Colon (tissue), 2 donors: ENCODE results near the gene EXOC4.

Experiments used
- FAIRE-seq: peaks from 2 replicates; lab custom pipeline; 2012; peaks lifted over from hg19 to GRCh38; lab: Jason Lieb, UNC
- donor health status: control.
- donor health status: control.

Gene EXOC4

DNA sequence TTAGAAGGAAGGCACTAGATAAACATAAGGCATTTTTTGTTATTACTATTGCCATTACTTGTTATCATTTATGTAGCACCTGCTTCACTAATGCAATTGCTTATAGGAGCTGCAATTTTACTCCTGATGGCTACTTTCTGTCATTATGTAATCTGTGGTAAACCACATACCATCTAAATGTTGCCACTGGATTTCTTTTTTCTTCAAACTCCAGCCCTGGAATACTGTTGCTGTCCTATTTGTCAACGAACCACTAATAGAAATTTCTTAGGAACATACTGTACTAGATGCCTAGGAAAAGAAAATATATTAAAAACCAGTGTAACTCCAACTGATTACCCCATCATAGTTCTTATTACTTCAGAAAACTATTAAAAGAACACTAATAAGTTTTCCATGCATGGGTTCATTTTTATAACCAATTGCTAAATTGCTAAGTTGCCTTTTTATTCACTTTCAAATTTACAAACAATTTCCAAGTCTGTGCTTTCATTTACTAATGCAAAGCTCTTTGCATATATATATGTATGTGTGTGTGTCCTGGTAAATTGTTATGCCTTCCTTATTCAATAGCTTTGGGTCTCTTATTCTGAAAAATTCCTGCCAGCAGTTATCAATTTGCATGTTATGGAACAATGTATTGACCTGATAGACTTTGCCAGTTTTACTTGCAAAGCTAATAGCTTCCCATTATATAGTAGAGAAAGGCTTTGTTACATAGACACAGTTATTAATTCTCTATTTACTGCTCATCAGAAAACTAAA is 287.4 kb downstream of the EXOC4 start:
- FAIRE-seq: no peak

DNA sequence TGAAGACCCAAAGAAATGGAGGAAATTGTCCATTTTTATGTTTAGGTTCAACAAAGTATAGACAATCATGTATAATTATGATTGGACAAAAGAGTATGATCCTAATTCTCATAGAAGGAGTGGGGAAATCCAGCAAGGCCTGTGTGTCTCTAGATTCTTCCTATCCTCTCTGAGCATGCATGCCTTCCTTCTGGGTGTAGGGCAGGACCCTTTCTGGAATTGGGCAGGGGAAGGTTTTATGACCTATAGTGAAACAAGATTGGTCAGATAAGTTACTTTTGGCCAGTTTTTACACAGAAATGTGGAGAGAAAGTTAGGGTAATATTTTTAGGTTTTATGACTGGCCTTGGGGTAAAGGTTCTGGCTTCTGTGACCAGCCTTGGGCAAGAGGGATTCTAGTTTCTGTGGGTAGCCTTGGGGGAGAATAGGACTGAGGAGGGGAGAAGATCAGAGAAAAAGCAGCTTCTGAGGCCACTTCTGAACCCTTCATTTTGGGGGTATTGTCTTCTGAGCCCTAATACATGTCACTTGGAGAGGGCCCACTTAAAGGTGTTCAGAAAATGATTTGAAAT is 289.4 kb downstream of the EXOC4 start:
- FAIRE-seq: no peak

DNA sequence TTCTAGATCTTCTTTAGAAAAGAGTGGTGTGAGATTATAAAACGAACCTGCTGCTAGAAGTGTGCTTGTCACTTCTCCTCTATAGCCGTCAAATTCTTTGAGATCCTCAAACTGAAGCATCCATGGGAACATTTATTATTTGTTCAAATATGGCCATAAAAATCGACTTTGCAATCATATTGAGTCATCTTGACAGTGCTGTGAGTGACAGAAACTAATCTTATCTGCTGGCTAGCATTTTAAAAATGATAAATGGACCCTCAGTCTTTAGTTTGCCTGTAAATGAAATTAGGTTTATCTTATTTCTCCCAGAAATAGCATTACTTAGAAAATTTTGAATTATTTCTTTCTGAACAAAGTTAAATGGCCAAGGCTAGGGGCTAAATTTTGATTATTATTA is 290.8 kb downstream of the EXOC4 start:
- FAIRE-seq: no peak

DNA sequence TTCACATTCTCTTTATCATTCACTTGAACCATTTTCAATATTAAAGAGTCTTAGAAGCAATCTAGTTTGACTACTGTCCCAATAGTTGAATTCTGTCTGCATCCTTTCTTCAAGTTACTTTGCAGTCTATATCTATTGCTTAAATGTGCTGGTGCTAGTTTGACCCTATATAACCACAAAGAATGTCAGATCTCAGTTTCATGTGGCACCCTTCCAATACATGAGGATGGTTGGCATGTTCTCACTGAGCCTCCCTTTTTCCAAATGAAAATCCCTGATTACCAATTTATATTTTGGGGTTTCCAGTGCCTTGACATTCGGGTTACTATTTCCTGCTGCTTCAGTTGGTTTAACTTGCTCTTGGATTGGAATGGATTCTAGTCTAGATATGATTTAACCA is 292.7 kb downstream of the EXOC4 start:
- FAIRE-seq: no peak

DNA sequence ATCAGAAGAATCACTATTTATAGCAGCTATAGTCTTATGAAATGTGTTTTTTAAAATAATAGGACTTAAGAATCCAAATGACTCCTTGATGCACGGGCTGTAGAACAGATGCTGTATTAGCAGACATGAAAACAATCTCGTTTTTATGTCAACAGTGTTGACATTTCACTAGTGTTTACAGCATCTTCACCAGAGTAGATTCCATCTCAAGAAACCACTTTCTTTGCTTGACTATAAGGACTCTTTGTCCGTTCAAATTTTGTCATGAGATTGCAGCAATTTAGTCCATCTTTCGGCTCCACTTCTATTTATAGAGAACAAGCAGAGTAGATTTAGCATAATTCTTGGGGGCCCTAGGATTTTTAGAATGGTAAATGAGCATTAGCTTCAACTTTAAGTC is 295.1 kb downstream of the EXOC4 start:
- no peak for FAIRE-seq

DNA sequence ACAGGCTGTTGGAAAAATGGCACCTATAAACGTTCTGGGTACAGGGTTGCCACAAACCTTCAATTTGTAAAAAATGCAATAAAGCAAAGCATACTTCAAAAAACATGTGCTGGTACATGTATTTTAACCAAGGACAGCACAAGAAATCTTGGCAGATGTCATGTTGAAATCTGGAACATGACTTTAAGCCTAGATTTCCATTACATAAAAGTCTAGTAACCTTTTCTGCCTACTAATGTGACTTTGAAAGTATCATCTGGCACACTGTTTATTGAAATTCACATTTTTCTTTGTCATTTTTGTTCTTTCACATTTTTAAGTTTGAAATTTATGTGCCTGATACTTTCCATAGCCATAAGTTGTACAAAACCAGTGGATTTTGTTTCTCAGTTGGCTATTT is 296.8 kb downstream of the EXOC4 start:
- no peak for FAIRE-seq

DNA sequence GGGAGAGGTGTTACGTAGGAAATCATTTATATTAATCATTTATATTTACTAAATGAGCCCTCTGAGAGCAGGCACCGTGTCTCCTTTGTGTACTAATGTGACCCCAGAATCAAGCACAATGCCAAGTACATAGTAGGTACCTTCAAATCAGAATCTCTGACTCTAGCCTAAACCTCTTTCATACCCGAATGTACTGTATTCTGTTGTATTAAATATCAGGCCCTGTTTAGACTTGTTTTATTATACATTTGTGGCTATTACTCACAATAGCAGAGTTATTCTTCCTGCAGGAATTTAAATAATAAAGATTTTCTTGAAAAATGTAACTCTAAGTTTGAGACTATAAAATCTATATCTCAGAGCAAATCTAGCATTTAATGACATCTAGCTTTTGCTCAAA is 297.3 kb downstream of the EXOC4 start:
- FAIRE-seq: no peak

DNA sequence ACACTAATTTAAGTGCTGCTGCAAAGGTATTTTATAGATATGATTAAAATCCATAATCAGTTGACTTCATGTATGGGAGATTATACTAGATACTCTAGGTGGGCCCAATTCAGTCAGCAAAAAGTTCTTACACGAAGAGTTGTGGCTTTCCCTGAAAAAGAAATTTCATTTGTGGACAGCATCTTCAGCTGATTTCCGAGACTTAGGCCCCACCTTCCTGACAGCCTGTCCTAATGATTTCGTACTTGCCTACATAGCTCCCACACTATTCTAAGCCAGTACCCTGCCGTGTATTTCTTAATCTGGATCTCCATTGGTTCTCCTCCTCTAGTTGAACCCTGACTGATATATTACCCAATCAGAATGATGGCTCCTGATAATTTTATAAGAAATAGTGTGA is 297.9 kb downstream of the EXOC4 start:
- FAIRE-seq: no peak

DNA sequence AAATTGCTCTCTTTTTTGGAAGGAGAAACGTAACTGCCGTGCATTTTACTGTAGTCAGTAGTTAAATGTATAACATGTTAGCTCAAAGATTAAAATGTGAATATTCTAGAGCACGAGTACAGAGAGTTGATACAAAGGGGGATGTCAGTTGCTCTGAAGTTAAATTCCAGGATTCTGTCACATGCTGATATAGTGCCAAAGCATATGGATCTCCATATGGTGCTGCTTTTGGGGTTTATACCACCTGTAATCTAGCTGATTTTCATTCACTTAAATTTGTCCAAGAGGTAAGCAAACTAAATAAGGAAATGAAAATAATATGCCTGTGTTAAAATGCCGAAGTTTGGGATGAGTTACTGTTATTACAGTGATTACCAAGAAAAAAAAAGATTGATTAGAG is 298.6 kb downstream of the EXOC4 start:
- FAIRE-seq: no peak

DNA sequence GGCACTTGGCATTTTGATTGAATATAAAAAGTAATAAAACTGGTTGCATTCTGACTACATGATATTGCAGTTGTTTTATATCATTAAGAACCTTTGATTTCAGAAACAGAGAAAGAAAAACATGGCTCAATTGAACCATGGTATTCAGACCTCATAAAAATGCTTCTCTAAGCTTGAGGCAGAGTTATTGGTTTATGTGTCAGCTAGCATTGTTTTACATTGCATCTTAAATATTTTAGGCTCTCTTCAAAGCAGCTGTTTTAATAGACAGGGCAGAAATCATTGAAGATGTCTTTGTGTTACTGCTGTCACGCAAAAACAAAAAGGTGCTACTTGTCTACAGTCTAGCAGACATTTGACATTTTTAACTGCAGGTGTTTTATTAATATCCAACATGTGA is 299.2 kb downstream of the EXOC4 start:
- FAIRE-seq: no peak

DNA sequence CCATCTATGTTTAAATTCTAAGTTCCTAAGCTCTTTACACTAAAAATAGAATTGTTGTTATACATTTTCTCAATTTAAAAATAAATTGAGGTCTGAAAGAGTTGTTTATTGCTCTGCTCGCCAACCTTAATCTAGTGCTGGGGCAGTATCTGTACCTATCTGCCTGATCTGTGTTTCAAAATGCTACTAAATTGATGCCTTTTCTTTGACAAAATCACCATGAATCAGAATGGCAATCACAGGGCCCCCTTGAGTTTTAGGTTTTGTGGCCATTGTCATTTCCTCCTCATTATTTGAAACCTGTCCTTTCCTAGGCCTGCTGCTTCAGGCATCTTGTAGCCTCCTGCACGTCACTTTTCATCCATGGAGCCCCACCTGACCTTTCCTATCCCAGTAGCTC is 301.5 kb downstream of the EXOC4 start:
- no peak for FAIRE-seq

DNA sequence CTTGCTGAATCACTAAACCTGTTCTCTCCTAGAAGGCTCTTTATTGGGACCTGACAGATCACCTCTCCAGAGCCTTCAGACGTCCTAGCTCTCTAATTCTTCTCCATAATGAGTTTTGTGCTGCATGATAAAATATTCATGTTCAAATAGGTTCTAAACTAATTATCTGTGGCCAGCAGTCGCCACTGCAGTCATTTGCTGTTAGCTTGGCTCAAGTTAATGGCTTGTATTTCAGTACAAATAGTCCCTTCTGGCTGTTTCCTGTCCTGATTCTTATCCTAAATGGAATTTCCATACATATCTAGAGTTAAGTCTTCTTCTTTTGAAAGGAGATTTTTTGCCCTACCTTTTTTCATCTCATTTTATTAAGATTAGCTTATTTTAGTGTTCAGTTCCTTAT is 303.2 kb downstream of the EXOC4 start:
- no peak for FAIRE-seq

DNA sequence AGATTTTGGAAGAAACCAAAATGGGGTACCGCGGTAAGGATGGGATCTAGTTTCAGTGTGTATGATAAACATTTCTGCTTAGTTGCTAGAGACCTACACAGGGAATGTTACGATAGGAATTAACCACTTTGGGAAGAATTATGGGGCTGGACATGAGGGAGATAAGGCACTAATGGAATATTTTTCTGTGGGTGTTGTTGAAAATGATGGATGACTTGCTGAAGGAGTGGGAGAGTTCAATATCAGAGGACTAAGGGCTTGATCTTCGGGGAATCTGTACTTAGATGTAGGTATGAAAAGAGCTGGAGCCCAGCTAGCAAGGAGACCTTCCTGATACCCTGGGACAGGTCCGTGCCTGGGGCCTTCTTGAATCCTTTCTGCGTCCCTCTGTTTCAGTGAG is 303.7 kb downstream of the EXOC4 start:
- no peak for FAIRE-seq

DNA sequence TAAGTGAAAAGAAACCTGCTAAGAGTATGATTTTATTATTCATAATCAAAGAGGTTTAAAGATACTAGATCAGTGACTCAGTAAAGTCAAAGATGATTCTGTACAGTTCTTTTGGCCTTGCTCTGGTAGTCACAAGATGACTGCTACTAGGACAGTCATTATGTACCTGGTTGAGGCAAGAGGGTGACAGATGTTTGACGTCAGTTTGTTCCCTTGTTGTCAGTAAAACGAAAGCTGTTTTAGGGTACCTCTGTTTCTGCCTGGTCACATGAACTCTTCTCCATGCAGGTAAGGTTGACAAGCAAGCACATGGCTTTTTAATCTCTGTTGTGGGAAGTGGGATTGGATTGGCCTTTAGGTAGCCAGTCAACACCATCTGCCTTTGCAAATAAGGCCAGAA is 308.0 kb downstream of the EXOC4 start:
- no peak for FAIRE-seq

DNA sequence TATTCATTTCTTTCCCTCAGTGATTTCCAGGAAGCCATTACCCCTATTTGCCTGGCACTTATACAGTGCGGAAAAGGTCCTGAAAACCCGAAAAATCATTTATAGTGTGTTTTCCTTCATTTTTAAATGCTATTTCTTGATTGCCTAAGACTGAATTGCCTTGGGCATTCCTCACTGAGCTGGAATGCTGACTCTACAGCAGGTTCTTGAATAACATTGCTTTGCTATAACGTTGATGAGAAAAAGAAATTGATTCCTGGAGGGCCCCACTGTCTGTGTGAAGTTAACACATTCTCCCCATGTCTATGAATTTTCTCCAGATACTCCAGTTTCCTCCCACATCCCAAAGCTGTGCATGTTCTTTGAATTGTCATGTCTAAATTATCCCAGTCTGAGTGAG is 308.5 kb downstream of the EXOC4 start:
- FAIRE-seq: no peak

DNA sequence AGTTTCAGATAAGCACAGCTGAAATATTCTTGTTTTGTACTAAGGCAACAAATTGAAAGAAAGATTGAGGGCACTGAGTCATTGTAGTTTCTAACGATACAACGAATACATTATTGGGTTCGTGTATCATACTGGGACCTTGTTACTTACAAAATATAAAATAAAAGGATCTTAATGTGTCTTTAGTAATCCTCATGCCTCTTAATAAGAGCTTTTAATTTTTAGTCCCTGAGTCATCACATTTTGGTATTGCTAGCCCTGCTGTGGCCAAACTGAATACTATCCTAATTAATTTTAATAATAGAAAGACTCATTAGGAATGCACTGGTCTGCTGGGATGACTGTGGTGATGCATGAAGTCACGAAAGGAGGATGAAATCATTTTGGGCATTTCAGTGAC is 309.7 kb downstream of the EXOC4 start:
- no peak for FAIRE-seq

DNA sequence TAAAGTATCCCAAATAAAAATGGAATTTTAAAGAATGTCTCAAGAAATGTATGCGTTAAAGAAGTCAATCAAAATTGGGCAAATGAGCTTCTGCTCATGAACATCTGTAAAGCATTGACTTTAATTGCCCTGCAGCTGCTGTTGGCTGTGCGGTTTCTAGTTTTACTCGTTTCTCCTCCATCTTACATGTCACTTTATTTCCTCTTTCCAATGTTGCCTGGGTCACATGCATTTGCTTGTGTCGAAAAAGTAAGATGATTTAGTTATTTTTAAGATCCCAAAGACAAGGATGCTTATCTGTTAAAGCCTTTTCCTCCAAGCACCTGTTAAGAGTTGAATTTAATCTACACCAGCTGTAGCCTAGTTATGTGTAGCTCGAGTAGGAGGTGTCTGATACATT is 310.4 kb downstream of the EXOC4 start:
- no peak for FAIRE-seq

DNA sequence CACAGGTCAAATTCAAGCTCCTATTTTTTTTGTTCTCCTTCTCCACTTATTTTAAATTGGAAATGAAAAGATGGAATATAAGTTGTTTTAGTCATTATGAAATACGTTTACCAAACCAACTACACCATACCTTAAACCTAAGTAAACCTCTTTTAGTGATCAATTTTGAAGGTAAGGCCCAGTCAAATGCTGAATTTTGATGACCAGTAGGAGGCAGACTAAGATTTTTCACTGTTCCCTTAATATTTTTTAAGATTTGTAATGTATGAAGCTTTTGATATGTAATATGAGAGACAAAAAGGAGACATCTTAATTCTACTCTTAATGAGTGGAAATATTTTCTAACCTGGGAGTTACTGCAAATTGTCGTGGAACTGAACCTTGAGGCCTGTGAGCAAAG is 311.6 kb downstream of the EXOC4 start:
- no peak for FAIRE-seq

DNA sequence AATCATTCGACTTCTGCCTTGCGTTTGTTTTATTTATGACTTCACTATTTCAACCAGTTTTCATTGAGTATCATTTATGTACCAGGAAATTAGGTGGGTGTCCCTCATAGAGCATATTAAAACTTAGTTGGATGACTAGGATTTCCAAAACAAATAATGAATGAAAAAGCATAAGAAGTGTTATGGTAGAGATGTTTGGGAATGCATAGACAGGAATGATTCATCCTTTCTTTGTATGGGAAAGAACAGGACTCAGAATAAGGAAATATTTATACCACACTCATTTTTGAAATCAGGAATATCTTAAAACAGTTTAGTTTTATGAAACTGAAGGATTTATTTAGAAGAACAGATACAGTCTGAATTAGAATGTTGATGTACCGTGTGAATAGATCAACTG is 315.7 kb downstream of the EXOC4 start:
- no peak for FAIRE-seq

DNA sequence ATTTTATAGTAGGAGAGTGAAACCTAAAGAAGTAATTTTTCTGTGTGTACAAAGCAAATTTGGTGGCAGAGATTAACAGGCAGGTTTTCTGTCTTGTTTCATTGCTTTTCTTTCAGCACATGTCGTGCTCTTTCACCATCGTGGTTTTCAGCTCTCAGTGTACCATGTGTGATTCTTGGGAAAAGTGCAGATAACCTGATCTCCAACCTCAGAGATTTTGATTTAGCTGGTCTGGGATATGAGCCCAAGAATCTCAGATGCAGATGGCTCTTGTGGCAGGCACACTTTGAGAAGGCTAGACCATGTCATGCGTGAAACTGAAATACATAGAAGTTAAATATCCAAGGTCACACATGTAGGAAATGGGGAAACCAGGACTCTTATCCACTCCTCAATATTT is 317.4 kb downstream of the EXOC4 start:
- no peak for FAIRE-seq

DNA sequence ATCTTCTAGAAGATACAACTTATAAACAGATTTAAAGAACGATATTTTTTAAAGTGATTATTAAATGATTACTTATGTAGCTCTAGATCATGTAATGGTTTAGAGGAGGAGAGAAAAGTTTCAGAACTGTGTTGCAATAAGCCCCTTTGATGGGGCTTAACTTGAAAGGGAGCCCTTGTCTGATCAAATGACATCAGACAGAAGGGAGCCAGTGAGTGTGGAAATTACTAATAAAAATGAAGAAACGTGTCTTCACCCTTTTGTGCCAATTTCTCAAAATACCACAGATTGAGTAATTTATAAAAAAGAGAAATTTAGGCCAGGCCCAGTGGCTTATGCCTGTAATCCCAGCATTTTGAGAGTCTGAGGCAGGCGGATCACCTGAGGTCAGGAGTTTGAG is 318.2 kb downstream of the EXOC4 start:
- no peak for FAIRE-seq

DNA sequence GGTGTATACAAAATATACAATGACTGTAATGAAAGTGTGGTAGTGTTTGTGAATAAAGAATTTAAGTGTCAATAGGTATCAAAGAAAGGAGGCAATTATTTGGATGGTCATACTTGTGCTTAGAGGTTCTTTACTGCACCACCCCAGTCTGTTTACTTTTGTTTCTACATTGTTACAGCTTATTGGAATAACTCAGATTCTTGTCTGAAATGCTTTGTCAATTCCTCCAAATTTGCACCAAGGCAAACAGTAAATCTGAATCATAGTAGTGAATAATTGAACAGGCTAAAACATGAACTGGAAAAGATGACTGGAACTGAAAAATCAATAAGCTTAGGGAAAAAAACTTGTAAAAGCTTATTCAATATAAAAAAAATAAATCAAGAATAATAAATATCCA is 319.2 kb downstream of the EXOC4 start:
- no peak for FAIRE-seq

DNA sequence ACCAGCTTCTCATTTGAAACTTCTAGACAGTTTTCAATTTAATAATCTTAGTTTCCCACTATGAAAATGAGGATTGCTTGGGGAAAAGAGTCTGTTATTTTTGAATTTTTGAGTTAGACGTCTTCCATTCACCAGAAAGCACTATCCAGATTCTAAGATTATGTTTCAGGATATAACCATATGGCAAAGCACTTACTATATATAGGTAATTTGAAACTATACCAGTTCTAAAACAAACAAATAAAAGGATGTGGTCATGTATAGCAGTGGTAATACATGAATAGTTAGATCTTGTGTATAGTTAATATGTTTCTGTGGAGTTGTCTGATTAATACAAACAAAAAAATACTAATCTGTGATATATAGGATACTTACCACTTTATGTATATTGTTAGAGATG is 320.0 kb downstream of the EXOC4 start:
- no peak for FAIRE-seq

DNA sequence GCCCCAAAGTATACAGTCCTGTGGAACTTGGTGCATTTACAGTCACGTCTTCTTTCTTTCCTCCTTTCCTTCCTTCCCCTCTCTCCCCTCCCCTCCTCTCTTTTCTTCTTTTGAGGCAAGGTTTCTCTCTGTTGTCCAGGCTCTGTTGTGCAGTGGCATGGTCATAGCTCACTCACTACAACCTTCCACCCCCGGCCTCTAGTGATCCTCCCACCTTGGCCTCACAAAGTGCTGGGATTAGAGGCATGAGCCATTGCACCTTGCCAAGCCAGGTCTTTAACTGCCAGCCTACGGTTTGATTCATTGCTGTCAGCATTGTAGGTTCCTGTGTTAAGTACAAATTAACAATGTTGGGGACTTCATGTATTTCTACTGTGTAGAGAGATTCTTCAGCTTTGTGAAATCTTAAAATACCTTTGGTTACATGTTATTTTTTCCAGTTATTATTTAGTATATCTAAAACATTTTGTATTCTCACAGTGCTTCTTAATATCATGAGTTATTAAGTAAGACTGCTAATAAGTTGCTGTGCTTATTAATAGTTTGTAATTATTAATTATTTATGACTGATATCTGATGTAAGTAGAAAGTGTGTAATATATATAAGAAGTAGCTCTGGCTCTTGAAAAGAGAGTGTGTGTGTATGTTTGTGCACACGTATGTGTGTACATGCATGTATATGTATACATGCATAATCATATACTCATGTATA is 320.8 kb downstream of the EXOC4 start:
- peak; percentile 10 for FAIRE-seq
